Uterus (tissue), 4 donors: ENCODE measurements around the gene EME2. TPM values are rescaled to one million over a fixed set of nuclear protein-coding genes. Genes with fewer than 3 reads are reported as not detected.

ENCODE experiments used
- DNase-seq, 2 donors: peaks; one replicate each; pipeline ENCODE4 v3.0.0-alpha.2; 2019 to 2020
- H3K27ac ChIP-seq, 2 donors: fragments of 200-600 bp; sonication (generic); 1 replicate in 1 of 2; 2 replicates in 1 of 2; pipeline ENCODE4 v1.5.1; 2016 to 2018
- H3K27me3 ChIP-seq, 2 donors: fragments of 200-600 bp; sonication (generic); one replicate each; pipeline ENCODE4 v1.5.1; 2018 to 2019; ENCODE audit warnings: control low read depth in 1 of 2
- H3K36me3 ChIP-seq, 2 donors: fragments of 200-600 bp; sonication (generic); one replicate each; pipeline ENCODE4 v1.5.1; 2019; ENCODE audit warnings: control low read depth in 1 of 2
- H3K4me1 ChIP-seq, 2 donors: fragments of 200-600 bp; sonication (generic); one replicate each; pipeline ENCODE4 v1.5.1; 2018 to 2019; ENCODE audit warnings: control low read depth in 1 of 2
- H3K4me3 ChIP-seq, 2 donors: fragments of 200-600 bp; sonication (generic); 1 replicate in 1 of 2; 2 replicates in 1 of 2; pipeline ENCODE4 v1.5.1; 2018 to 2019; ENCODE audit warnings: mild to moderate bottlenecking in 1 of 2
- H3K9me3 ChIP-seq, 2 donors: fragments of 200-600 bp; sonication (generic); one replicate each; pipeline ENCODE4 v1.5.1; 2019; ENCODE audit warnings: control low read depth in 1 of 2
- CTCF ChIP-seq, 4 experiments: fragments of 200-600 bp in 2 of 4; fragments of 450-650 bp in 2 of 4; sonication (generic) in 2 of 4; IDR thresholded peaks; one replicate each; pipeline ENCODE4 v1.5.1; 2016 to 2019; ENCODE audit warnings: antibody characterized with exemption in 4 of 4, mild to moderate bottlenecking in 2 of 4, moderate library complexity in 1 of 4
- POLR2A ChIP-seq, 2 donors: fragments of 450-650 bp; IDR thresholded peaks; one replicate each; pipeline ENCODE4 v1.6.1; 2016; ENCODE audit warnings: antibody characterized with exemption in 2 of 2, mild to moderate bottlenecking in 1 of 2, moderate library complexity in 1 of 2
- intact Hi-C: fragments of 100-400 bp; cut with DNase I; formaldehyde crosslinking; loops from one replicate; pipeline ENCODE4 v1.15.1; 2023; ENCODE audit warnings: low total_unique reads
- total RNA-seq, 4 donors: library from RNA; depleted of rRNA in 3 of 4; stranded (reverse); fragments of >200 nt in 3 of 4; gene quantifications; one replicate each; pipeline versions ENCODE4 v1.1.0 to v1.2.4, GENCODE V29; 2014 to 2023
- donor health status: DM: yes; HTN: yes; CAD: no.

The EME2 gene
- total RNA-seq, 4 donors from 2014 or later: 2.6 to 28.2 (median 8.0) TPM

- H3K27me3 ChIP-seq: no peaks in the 10 kb centered on the region
- intact Hi-C loops: no loop called here
- H3K27ac ChIP-seq: no peak overlapping the region
- H3K4me3 ChIP-seq: no peak overlapping the region
- TF ChIP-seq POLR2A (IDR thresholded peaks at IDR 0.05) (no peak), CTCF (IDR thresholded peaks at IDR 0.05) (no peak)
- H3K4me1 ChIP-seq: no peaks in the 10 kb centered on the region
- no peak for DNase-seq
- H3K9me3 ChIP-seq: no peaks in the 10 kb centered on the region
- no peaks in the 10 kb centered on the region for H3K36me3 ChIP-seq
These were observed 44.7 kb upstream of the EME2 start for GRCh38 chr16:1727651-1728624.

- no peak for DNase-seq
These were observed 43.6 kb upstream of the EME2 start for GRCh38 chr16:1729026-1729425.

GRCh38 chr16:1729445-1729844, 43.2 kb upstream of the EME2 start:
- H3K27me3 ChIP-seq: no peaks in the 10 kb centered on the region
- no peaks in the 10 kb centered on the region for H3K4me1 ChIP-seq
- TF ChIP-seq POLR2A (IDR thresholded peaks at IDR 0.05) (no peak), CTCF (IDR thresholded peaks at IDR 0.05) (no peak)
- DNase-seq: no peak
- H3K27ac ChIP-seq: no peak overlapping the region
- intact Hi-C loops: no loop called here
- H3K4me3 ChIP-seq: no peak overlapping the region
- H3K36me3 ChIP-seq: no peaks in the 10 kb centered on the region
- H3K9me3 ChIP-seq: no peaks in the 10 kb centered on the region

More at GRCh38 chr16:1729026-1729425, 43.6 kb upstream of the EME2 start:
- no peaks in the 10 kb centered on the region for H3K9me3 ChIP-seq
- H3K4me1 ChIP-seq: no peaks in the 10 kb centered on the region
- no peak overlapping the region for H3K4me3 ChIP-seq
- H3K27me3 ChIP-seq: no peaks in the 10 kb centered on the region
- no peaks in the 10 kb centered on the region for H3K36me3 ChIP-seq
- intact Hi-C loops: no loop called here
- H3K27ac ChIP-seq: no peak overlapping the region
- TF ChIP-seq CTCF (IDR thresholded peaks at IDR 0.05): no peak
- TF ChIP-seq POLR2A (IDR thresholded peaks at IDR 0.05): no peak

GRCh38 chr16:1731073-1731472, 41.5 kb upstream of the EME2 start:
- intact Hi-C loops: no loop called here
- no peaks in the 10 kb centered on the region for H3K27me3 ChIP-seq
- H3K27ac ChIP-seq: no peak overlapping the region
- H3K4me1 ChIP-seq: no peaks in the 10 kb centered on the region
- H3K4me3 ChIP-seq: no peak overlapping the region
- no peak for TF ChIP-seq POLR2A (IDR thresholded peaks at IDR 0.05)
- no peaks in the 10 kb centered on the region for H3K9me3 ChIP-seq
- no peak for DNase-seq
- no peaks in the 10 kb centered on the region for H3K36me3 ChIP-seq

GRCh38 chr16:1731603-1732002, 41.0 kb upstream of the EME2 start:
- Histone ChIP-seq H3K27ac (no peak overlapping the region), H3K36me3 (no peaks in the 10 kb centered on the region), H3K27me3 (no peaks in the 10 kb centered on the region), H3K4me3 (no peak overlapping the region), H3K4me1 (no peaks in the 10 kb centered on the region), H3K9me3 (no peaks in the 10 kb centered on the region)
- no peak for DNase-seq
- TF ChIP-seq POLR2A (IDR thresholded peaks at IDR 0.05): no peak
- no peak for TF ChIP-seq CTCF (IDR thresholded peaks at IDR 0.05)
- intact Hi-C loops: no loop called here
